Choroid plexus epithelial cell (primary cell): ENCODE results near the gene TMEM238.

Experiments used
- DNase-seq: peaks from one replicate; pipeline ENCODE4 v3.0.0-alpha.2; 2010; ENCODE audit warnings: low read depth
- H3K4me3 ChIP-seq: 2 replicates; pipeline ENCODE4 v1.5.1; 2011; ENCODE audit warnings: low read depth, mild to moderate bottlenecking, control low read depth, low read length, moderate library complexity
- CTCF ChIP-seq: conservative IDR thresholded peaks from 2 replicates; pipeline ENCODE4 v1.5.1; 2011; ENCODE audit warnings: low read depth, mild to moderate bottlenecking, control low read depth, inconsistent platforms, low read length, moderate library complexity

TMEM238 gene

GRCh38 chr19:55400281-55401087 lies 16.4 kb upstream of the TMEM238 start:
- no peak for DNase-seq
- no peak overlapping the region for H3K4me3 ChIP-seq
- no peak for TF ChIP-seq CTCF

- TF ChIP-seq CTCF = no peak
- no peak for DNase-seq
- no peak overlapping the region for H3K4me3 ChIP-seq
Observed at GRCh38 chr19:55398200-55398925, 14.3 kb upstream of the TMEM238 start.

GRCh38 chr19:55392820-55393761 lies 9.0 kb upstream of the TMEM238 start:
- H3K4me3 ChIP-seq = no peak overlapping the region
- DNase-seq = no peak
- no peak for TF ChIP-seq CTCF

GRCh38 chr19:55391702-55392615 lies 7.9 kb upstream of the TMEM238 start:
- H3K4me3 ChIP-seq = no peak overlapping the region
- peak; percentile 63 for DNase-seq
- no peak for TF ChIP-seq CTCF

- no peak overlapping the region for H3K4me3 ChIP-seq
- DNase-seq = no peak
- no peak for TF ChIP-seq CTCF
Observed at GRCh38 chr19:55391191-55391670, 7.1 kb upstream of the TMEM238 start.

GRCh38 chr19:55390461-55390880 lies 6.4 kb upstream of the TMEM238 start:
- H3K4me3 ChIP-seq = no peak overlapping the region
- peak; percentile 88 for DNase-seq
- no peak for TF ChIP-seq CTCF
